Amniotic stem cell (primary cell): ENCODE measurements around the gene OPTC.

ENCODE experiments used
- DNase-seq: peaks from one replicate; lab custom pipeline; 2025; lab: John Stamatoyannopoulos, UW

The OPTC gene

GRCh38 chr1:203491664-203492063 lies 2.3 kb upstream of the OPTC start:
- DNase-seq = no peak

DNA sequence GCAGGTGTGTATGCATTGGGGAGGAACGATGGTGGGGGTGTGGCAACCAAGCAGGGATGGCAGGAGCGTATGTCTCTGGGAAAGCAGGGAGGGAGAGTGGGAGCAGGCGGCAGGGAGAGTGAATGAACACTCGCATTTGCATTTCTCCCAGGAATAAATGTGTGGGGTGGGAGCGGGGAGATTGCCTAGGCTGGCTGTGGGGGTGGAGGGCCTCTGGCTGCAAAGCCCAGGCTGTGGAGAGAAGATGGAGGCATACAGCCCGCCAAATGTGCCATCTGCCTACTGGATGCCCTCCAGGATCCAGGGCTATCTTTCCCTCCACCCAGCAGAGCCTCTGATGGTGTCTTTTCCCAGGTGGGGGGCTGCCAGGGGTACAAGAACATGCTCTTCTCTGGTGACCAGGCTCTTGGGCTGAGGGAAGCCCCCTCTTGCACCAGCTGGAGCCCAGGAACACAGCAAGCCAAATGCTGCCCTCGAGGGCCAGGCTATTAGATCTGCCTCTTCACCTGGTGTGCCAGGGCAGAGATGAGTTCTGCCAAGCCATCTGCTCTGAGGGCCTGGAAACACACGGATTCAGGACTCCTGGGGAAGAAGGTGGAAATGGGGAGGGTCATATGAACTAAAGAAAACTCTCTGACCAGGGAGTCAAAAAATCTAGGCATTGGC lies 1.7 kb upstream of the OPTC start:
- no peak for DNase-seq

DNA sequence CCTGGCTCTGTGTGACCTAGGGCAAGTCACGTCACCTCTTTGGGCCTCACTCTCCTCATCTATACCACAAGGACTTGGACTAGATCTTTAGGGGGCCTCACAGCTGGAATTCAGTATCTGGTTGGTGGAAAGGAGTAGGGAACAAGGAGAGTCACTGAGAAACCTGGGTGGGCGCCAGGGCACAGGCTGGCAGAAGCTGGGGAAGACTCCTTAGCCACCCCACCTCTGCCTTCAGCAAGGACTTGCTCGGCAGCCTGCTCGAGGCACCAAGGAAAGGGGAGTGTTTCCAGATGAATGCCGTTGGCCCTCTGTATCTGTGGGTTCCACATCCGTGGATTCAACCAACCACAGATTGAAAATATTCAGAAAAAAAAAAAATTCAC lies 1.2 kb upstream of the OPTC start:
- DNase-seq = no peak

DNA sequence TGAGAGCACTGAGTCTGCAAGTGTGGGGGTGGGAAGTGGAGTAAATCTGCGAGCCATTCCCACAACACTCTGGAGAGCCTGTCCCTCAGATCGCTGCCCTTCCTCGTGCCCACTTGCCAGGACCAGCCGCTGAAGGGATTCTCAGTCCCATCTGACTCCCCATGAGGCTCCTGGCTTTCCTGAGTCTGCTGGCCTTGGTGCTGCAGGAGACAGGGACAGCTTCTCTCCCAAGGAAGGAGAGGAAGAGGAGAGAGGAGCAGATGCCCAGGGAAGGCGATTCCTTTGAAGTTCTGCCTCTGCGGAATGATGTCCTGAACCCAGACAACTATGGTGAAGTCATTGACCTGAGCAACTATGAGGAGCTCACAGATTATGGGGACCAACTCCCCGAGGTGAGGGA lies 1.9 kb downstream of the OPTC start:
- DNase-seq = no peak

DNA sequence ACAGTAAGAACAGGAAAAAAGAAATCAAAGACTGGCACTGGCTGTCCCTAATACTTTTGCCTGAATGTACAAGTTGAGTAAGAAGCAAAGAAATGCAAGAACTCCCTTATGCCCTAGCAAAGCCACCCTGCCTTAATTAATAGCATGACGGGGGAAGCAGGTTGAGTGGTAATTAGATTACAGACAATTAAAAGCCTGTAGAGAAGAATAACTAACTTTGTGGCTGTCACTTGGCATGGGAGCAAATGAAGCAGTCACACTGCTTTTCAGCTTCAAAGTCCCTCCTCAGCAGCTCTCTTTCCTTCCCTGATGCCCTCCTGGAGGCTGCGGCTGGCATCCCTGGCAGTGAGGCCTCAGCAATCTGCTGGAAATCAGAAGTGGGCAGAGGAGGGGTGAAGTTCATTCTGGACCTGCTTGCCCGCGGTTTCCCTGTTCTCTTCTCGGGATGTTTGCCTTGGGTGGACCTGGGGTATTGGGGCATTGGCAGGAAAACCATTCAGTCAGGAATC lies 3.4 kb downstream of the OPTC start:
- DNase-seq = no peak

DNA sequence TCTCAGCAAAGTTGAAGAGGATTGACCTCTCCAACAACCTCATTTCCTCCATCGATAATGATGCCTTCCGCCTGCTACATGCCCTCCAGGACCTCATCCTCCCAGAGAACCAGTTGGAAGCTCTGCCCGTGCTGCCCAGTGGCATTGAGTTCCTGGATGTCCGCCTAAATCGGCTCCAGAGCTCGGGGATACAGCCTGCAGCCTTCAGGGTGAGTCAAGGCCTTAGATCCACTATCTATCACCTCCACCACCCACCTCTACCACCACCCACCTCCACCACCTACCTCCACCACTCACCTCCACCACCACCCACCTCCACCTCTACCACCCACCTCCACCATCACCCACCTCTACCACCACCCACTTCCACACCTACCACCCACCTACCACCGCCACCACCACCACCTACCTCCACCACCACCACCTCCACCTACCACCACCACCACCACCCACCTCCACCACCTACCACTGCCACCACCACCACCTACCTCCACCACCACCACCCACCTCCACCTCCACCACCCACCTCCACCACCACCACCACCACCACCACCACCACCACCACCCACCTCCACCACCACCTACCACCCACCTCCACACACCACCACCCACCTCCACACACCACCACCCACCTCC lies 5.8 kb downstream of the OPTC start:
- no peak for DNase-seq

- DNase-seq = no peak
Observed at GRCh38 chr1:203500279-203500678, 6.3 kb downstream of the OPTC start.

DNA sequence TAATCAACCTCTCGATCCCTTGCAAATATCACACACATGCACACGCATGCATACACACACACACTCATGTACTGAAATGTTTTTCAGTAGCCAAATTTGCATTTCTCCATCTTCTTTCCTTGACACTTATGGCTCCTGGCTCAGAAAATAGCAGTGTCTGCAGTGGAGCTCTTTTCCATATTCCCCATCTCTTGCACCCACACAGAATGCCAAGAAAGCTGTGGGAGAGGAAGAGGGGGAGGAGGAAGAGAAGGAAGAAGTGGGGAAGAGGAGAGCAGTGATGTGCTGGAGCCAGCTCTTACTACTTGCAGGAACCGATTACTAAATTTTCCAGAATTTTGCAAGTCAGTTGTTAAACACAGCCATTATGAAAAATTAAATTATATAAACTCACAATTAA lies 9.9 kb downstream of the OPTC start:
- no peak for DNase-seq

DNA sequence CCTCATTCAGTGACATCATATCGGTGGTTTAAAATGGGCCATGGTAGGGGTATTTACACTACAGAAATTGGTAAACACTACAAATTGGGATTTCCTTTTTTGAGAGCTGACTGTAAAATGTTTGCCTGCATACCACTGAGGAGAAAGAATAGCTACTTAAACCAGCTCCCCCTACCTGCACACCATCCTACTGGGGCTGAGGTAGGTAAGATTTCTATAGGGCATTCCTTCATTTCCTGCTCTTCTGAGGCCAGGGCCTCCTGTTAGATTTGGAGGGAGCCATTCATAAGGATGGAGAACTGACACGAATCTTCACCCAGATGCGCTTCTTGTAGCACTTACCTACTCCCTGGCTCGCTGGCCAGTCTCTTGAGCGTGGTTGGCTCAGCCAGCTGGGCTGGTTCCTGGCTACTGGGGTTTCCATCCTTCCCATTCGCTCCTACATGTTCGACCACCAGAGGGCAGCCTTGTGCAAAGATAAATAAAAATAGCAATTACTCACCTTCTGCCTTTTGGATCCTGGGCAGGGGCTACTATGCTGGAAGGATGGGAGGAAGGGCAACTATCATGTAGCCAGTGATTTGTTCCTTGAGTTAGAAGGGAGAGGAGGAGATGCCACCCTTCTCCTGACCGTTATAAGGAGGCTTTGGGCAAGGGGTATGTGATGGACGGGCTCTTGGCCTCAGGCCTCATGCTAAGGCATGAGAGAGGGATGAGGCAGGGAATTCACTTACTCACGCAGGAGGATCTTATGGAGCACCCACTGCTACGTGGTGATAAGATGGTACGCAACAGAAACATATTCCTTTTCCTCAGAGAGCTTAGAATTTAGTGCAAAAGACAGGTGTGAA lies 10.7 kb downstream of the OPTC start:
- peak; percentile 85 for DNase-seq

- no peak for DNase-seq
Observed at GRCh38 chr1:203505526-203506204, 11.7 kb downstream of the OPTC start.

- no peak for DNase-seq
Observed at GRCh38 chr1:203506858-203507626, 13.1 kb downstream of the OPTC start.

DNA sequence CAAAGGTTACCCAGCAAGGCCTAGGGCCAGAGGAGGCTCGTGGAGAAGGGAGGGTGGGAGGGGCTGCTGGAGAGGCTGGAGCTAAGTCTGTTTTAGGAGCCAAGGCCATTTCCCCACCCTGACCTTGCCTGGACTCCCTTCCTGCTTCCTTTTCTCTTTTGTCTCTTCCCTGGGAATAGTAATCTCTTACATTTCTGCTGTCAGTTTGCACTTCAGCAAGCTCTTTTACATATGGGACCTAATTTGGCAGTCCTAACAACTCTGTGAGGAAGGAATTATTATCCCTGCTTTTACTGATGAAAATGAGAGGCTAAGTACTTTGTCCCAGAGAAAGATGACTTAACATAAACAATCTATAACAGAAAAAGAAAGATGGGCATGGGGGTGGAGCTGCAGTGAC lies 13.8 kb downstream of the OPTC start:
- DNase-seq = no peak

DNA sequence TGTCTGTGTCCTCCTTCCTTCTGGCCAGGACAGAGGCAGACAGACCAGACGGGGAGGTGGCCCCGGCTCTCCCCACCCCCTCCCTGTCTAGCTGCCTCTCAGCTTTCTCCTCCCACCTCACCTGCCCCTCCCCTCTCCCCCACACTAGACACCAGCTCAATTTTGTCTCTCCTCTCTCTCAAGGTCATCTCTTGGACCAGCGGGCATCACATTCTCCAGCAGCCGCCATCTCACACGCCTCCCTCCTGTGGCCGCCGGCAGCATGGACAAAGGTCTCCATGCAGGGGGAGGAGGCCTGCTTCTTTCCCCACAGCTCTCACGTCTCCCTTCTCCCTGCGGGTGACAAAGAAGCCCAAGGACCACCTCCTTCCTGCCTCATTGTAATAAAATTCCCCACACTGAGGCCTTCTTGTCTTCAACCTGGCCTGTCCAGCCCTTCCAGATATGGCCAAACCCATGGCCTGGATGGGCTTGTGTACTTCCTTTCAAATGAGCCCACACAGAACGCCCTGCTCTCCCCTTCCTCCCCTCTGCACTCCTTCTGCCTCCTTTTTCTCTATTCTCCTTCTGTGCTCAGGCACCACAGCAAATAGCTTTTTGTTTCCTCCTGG lies 14.6 kb downstream of the OPTC start:
- DNase-seq = no peak

GRCh38 chr1:203509135-203509534 lies 15.2 kb downstream of the OPTC start:
- no peak for DNase-seq

GRCh38 chr1:203511513-203511912 lies 17.6 kb downstream of the OPTC start:
- DNase-seq = no peak

- no peak for DNase-seq
Observed at GRCh38 chr1:203511930-203512329, 18.0 kb downstream of the OPTC start.

DNA sequence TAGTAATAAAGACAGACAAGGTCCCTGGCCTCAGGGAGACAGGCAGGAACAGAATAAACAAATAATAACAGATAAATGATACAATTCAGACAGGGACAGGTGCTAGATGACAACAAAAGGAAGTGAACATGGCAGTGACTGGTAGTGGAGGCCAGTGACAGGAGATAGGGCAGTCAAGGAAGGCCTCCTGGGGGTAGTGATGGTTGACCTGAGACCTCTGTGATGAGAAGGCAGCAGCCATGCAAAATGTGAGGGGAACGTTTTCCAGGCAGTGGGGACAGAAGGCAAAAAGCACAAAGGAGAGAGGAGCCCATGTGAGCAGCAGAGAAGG lies 18.5 kb downstream of the OPTC start:
- no peak for DNase-seq

- peak; percentile 89 for DNase-seq
Observed at GRCh38 chr1:203512848-203513584, 19.1 kb downstream of the OPTC start.

DNA sequence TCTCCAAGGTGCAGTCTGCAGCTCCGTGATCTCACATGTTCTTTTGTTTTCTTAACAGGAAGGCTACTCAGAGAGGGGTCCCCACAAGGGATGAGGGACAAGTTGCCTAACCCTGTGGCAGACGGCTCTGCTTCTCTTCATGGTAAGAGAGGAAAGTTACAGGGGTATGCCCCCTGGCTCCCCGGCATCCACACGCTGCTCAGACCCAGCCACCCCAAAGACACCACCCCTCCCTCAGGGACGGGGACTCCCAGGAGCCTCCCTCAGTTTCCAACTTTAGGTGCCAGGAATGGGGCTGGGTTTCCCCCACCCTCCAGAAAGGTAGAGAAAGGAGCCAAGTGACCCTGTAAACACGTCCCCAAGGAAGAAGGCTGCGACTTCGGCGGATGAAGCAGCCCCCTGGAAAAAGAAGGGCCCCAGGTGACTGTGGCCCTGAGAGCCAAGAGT lies 19.7 kb downstream of the OPTC start:
- DNase-seq = no peak

DNA sequence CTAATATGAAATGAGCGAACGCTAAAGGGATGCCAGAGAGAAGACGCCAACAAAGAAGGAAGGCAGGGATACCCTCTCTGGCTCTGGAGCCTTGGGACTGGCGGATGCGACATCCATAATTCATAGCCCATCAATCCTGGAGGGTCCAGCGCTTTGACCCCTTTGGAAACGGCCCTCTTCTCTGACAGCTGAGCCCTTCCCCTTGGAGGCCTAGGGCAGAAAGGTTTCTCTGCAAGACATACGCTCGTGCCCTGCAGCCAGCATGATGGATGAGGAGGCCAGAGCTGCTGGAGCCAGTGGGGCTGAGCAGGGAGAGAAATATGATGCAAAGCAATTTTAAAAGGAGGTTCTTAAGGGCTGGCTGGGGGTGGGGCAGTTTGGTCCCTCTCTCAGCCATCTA lies 22.2 kb downstream of the OPTC start:
- DNase-seq = no peak

DNA sequence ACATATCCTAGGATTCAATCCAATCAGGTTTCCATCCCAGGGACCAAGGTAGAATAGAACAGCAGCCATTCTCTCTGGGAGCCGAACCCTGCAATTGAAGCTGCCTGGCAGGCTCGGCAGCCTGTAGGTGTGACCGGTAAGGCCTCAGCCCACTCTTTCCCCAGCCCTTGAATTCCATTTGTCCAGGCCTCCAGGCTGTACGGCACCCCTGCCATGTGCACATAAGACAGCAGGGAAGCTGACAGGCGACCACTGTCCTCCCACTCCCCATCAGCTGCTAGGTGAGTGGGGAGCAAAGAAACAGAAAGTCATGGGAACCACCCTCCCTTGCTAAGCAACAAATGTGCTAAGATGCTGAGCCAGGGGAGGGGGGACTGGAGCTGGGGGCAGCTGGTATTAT lies 23.0 kb downstream of the OPTC start:
- no peak for DNase-seq
